K562 (cell line): ENCODE measurements around the gene ANKLE2. TPM values are rescaled to one million over a fixed set of nuclear protein-coding genes. Genes with fewer than 3 reads are reported as not detected.
A peak's percentile ranks its signal among the peaks of the same experiment; 100 is the strongest.

ENCODE experiments used
- CEBPB ChIP-seq: fragments of 450-650 bp; IDR thresholded peaks from 2 replicates; pipeline ENCODE4 v1.6.1; 2016; ENCODE audit warnings: missing genetic modification characterization, missing compliant biosample characterization
- ERF ChIP-seq: fragments of 450-650 bp; formaldehyde crosslinking; IDR thresholded peaks from 2 replicates; pipeline ENCODE4 v1.4.0; 2020; ENCODE audit warnings: mild to moderate bottlenecking, mixed read lengths
- FOXA3 ChIP-seq, 2 experiments: fragments of 450-650 bp in 1 of 2; sonication (generic) in 1 of 2; formaldehyde crosslinking; IDR thresholded peaks in 1 of 2; conservative IDR thresholded peaks in 1 of 2; 2 replicates each; pipeline versions ENCODE4 v1.4.0 to v1.8.0; 2020 to 2022; ENCODE audit warnings: mild to moderate bottlenecking in 2 of 2, missing genetic modification reagents in 1 of 2
- GATAD2B ChIP-seq: fragments of 450-650 bp; IDR thresholded peaks from 2 replicates; pipeline ENCODE4 v1.6.1; 2017; ENCODE audit warnings: mild to moderate bottlenecking, borderline replicate concordance
- KAT8 ChIP-seq: fragments of 450-650 bp; IDR thresholded peaks from 2 replicates; pipeline ENCODE4 v1.6.1; 2016; ENCODE audit warnings: low read depth, mild to moderate bottlenecking
- KDM2B ChIP-seq: fragments of 250-450 bp; sonication (Bioruptor Pico); IDR thresholded peaks from 2 replicates; pipeline ENCODE4 v1.8.0; 2021; ENCODE audit warnings: mild to moderate bottlenecking, moderate library complexity
- MAFF ChIP-seq: IDR thresholded peaks from 2 replicates; pipeline ENCODE4 v1.6.1; 2012; ENCODE audit warnings: low read length, improper control_type of control experiment
- NEUROD1 ChIP-seq: fragments of 150-350 bp; IDR thresholded peaks from 2 replicates; pipeline ENCODE4 v1.6.1; 2014; ENCODE audit warnings: borderline replicate concordance, low read length, low read depth; ENCODE audit not compliant: partially characterized antibody
- SMAD3 ChIP-seq: fragments of 450-650 bp; formaldehyde crosslinking; conservative IDR thresholded peaks from 2 replicates; pipeline ENCODE4 v1.4.0; 2020; ENCODE audit warnings: mild to moderate bottlenecking
- SNAPC5 ChIP-seq: fragments of 250-450 bp; sonication (Bioruptor Pico); IDR thresholded peaks from 2 replicates; pipeline ENCODE4 v1.8.0; 2021; ENCODE audit warnings: moderate library complexity, mild to moderate bottlenecking, inconsistent platforms
- SP1 ChIP-seq: sonication (generic); formaldehyde crosslinking; IDR thresholded peaks from 2 replicates; pipeline ENCODE4 v1.8.1; 2022; ENCODE audit warnings: mild to moderate bottlenecking, missing genetic modification reagents
- TGIF2 ChIP-seq: sonication (generic); formaldehyde crosslinking; IDR thresholded peaks from 2 replicates; pipeline ENCODE4 v1.8.1; 2022; ENCODE audit warnings: mild to moderate bottlenecking, missing genetic modification reagents, moderate library complexity
- XRCC5 ChIP-seq: fragments of 200-400 bp; formaldehyde crosslinking; IDR thresholded peaks from 2 replicates; pipeline ENCODE4 v1.6.1; 2017; ENCODE audit warnings: low read depth, mild to moderate bottlenecking, low read length
- YY1 ChIP-seq, 3 experiments: IDR thresholded peaks; 2 replicates each; pipeline ENCODE4 v1.6.1; 2011; ENCODE audit warnings: low read length in 2 of 3, mild to moderate bottlenecking in 2 of 3, moderate library complexity in 2 of 3, borderline replicate concordance in 1 of 3, control low read depth in 1 of 3, low read depth in 1 of 3; ENCODE audit not compliant: insufficient read depth in 3 of 3, insufficient replicate concordance in 2 of 3, control insufficient read depth in 1 of 3, insufficient read length in 1 of 3; ENCODE audit errors: extremely low read depth in 1 of 3
- ZFX ChIP-seq: sonication (generic); formaldehyde crosslinking; IDR thresholded peaks from 2 replicates; pipeline ENCODE4 v1.8.0; 2022; ENCODE audit warnings: mild to moderate bottlenecking, missing genetic modification reagents, moderate library complexity
- ZNF75A ChIP-seq: fragments of 450-650 bp; formaldehyde crosslinking; IDR thresholded peaks from 2 replicates; pipeline ENCODE4 v1.4.0; 2020; ENCODE audit warnings: mild to moderate bottlenecking
- polyA plus RNA-seq, 8 experiments: library from polyadenylated mRNA; depleted of rRNA in 4 of 8; stranded (reverse) in 5 of 8; unstranded in 3 of 8; fragments of >200 nt; fragmentation: Nextera tagmentation in 2 of 8; fragmentation: Illumina TruSeq in 1 of 8; extraction: Ambion mirVana in 2 of 8; extraction: Trizol in 1 of 8; gene quantifications; 2 replicates each; pipeline versions ENCODE4 v1.2.1 to v1.2.3, GENCODE V29; 2011 to 2014; ENCODE audit warnings: inconsistent platforms in 1 of 8, missing spikeins in 1 of 8
- total RNA-seq, 7 experiments: library from RNA; depleted of rRNA in 6 of 7; stranded (reverse); fragments of >200 nt in 6 of 7; fragmentation: Illumina TruSeq in 2 of 7; extraction: Trizol in 2 of 7; gene quantifications; 2 replicates each; pipeline versions ENCODE4 v1.2.1 to v1.2.3, GENCODE V29; 2011 to 2021; ENCODE audit warnings: low replicate concordance in 1 of 7
- TF ChIP-seq, protein P1 (sequence below): sonication (generic); formaldehyde crosslinking; IDR thresholded peaks from 2 replicates; pipeline ENCODE4 v1.8.0; 2022; ENCODE audit warnings: missing genetic modification reagents, mild to moderate bottlenecking, borderline replicate concordance
- TF ChIP-seq, protein P2 (sequence below): IDR thresholded peaks from 3 replicates; pipeline ENCODE4 v1.6.1; 2011; ENCODE audit warnings: borderline replicate concordance, mild to moderate bottlenecking, moderate library complexity; ENCODE audit not compliant: insufficient read length; ENCODE audit errors: extremely low read depth
- TF ChIP-seq, protein P3 (sequence below): fragments of 150-350 bp; conservative IDR thresholded peaks from 2 replicates; pipeline ENCODE4 v1.6.1; 2014; ENCODE audit warnings: low read length

The ANKLE2 gene
- total and polyA plus RNA-seq, 9 of the 15 experiments (the other 6 are each of a cell fraction or from before 2014, with no cell fraction given): 3.2 to 57.7 (median 45.6) TPM

DNA sequence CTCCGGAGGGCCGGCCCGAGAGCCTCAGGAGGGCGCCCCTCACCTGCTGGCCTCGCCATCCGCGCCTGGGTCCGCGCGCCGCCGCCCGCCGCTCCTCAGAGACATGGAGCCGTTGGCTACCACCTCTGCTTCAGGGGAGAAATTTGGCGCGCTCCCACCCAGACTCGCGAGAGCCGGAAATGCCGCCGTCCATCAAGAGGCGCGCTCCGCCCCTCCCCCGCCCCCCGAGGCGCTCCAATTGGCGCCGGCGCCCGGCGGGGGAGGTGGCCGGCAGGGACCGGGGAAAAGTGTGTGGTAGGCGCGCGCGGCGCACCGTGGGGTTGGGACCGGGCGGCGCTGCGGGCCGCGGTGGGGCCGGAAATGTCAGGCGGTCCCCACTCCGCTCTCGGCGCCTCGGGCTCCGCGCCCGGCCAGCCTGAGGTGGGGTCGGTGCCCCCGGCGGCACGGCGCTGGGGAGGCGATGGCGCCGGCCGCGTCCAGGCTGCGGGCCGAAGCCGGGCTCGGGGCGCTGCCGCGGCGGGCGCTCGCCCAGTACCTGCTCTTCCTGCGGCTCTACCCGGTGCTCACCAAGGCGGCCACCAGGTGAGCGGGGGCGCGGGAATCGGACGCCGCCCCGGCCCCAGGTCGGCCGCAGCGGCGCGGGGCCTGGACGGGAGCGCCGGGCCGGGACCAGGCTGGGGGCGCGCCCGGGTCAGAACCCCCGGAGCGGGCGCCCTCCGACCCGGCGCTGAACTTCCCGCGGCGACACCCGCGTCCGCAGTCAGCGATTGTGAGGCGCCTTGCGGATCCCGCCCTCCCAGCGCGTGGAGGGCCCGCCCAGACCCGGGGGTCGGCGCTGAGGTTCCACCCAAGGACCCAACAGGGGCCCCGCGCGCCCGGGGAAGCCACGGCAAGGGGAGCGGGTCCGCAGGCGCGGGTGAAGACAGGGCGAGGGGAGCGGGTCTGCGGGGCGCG lies 74.1 kb downstream of the ANKLE2 start, which contains the start of the genes POLE and PXMP2 (continued):
- peak; percentile 19 to 92 (median 72) for TF ChIP-seq YY1 (IDR thresholded peaks at IDR 0.05; ENCODE audit: borderline replicate concordance in 1 of 3, control insufficient read depth in 1 of 3, extremely low read depth in 1 of 3, insufficient read depth in 3 of 3, insufficient read length in 1 of 3, insufficient replicate concordance in 2 of 3, low read depth in 1 of 3, low read length in 2 of 3)
- TF ChIP-seq ZFX (CRISPR knock-in tag): peak; percentile 55
- TF ChIP-seq KAT8: no peak
- peak; percentile 96 for TF ChIP-seq NEUROD1
- TF ChIP-seq, protein P1, sequence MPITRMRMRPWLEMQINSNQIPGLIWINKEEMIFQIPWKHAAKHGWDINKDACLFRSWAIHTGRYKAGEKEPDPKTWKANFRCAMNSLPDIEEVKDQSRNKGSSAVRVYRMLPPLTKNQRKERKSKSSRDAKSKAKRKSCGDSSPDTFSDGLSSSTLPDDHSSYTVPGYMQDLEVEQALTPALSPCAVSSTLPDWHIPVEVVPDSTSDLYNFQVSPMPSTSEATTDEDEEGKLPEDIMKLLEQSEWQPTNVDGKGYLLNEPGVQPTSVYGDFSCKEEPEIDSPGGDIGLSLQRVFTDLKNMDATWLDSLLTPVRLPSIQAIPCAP (CRISPR knock-in tag): no peak
- TF ChIP-seq ERF (CRISPR knock-in tag): no peak
- peak; percentile 36; the same call in 1 of the 2 replicates for TF ChIP-seq MAFF
- TF ChIP-seq GATAD2B: peak; percentile 78
- TF ChIP-seq SMAD3 (CRISPR knock-in tag): no peak
- no peak for TF ChIP-seq SNAPC5 (CRISPR knock-in tag)
- TF ChIP-seq, protein P2, sequence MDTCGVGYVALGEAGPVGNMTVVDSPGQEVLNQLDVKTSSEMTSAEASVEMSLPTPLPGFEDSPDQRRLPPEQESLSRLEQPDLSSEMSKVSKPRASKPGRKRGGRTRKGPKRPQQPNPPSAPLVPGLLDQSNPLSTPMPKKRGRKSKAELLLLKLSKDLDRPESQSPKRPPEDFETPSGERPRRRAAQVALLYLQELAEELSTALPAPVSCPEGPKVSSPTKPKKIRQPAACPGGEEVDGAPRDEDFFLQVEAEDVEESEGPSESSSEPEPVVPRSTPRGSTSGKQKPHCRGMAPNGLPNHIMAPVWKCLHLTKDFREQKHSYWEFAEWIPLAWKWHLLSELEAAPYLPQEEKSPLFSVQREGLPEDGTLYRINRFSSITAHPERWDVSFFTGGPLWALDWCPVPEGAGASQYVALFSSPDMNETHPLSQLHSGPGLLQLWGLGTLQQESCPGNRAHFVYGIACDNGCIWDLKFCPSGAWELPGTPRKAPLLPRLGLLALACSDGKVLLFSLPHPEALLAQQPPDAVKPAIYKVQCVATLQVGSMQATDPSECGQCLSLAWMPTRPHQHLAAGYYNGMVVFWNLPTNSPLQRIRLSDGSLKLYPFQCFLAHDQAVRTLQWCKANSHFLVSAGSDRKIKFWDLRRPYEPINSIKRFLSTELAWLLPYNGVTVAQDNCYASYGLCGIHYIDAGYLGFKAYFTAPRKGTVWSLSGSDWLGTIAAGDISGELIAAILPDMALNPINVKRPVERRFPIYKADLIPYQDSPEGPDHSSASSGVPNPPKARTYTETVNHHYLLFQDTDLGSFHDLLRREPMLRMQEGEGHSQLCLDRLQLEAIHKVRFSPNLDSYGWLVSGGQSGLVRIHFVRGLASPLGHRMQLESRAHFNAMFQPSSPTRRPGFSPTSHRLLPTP: no peak
- peak; percentile 70 for TF ChIP-seq SP1 (CRISPR knock-in tag)
- no peak for TF ChIP-seq CEBPB
- TF ChIP-seq FOXA3 (CRISPR knock-in tag; conservative IDR thresholded peaks at IDR 0.05 in 1 of 2, IDR thresholded peaks at IDR 0.05 in 1 of 2): no peak
- 0 out of 2 replicates have a peak, but pooled peaks have one; percentile 57 for TF ChIP-seq KDM2B
- 0 out of 2 replicates have a peak, but pooled peaks have one; percentile 19 for TF ChIP-seq TGIF2
- no peak for TF ChIP-seq ZNF75A (CRISPR knock-in tag)
- TF ChIP-seq, protein P3, sequence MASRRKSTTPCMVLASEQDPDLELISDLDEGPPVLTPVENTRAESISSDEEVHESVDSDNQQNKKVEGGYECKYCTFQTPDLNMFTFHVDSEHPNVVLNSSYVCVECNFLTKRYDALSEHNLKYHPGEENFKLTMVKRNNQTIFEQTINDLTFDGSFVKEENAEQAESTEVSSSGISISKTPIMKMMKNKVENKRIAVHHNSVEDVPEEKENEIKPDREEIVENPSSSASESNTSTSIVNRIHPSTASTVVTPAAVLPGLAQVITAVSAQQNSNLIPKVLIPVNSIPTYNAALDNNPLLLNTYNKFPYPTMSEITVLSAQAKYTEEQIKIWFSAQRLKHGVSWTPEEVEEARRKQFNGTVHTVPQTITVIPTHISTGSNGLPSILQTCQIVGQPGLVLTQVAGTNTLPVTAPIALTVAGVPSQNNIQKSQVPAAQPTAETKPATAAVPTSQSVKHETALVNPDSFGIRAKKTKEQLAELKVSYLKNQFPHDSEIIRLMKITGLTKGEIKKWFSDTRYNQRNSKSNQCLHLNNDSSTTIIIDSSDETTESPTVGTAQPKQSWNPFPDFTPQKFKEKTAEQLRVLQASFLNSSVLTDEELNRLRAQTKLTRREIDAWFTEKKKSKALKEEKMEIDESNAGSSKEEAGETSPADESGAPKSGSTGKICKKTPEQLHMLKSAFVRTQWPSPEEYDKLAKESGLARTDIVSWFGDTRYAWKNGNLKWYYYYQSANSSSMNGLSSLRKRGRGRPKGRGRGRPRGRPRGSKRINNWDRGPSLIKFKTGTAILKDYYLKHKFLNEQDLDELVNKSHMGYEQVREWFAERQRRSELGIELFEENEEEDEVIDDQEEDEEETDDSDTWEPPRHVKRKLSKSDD: peak; percentile 77; the same call in 1 of the 2 replicates
- peak; percentile 69; the same call in 1 of the 2 replicates for TF ChIP-seq XRCC5
